ENCODE data around the gene SFT2D1. TPM values are rescaled to one million over a fixed set of nuclear protein-coding genes. Genes with fewer than 3 reads are reported as not detected.

Gene SFT2D1
- total RNA-seq, 2 experiments from 2014 or later = 39.8 to 54.2 TPM

- ChIA-PET CTCF (interaction anchor here (0.6 to 1.0 kb wide), 2 partner anchors 95 to 718 kb away, joined by 3 read pairs; no protein-coding TSS in a partner anchor), POLR2A (no interaction called here)
- H3K36me3 Mint-ChIP-seq (ENCODE audit: low read depth) = no peaks in the 10 kb centered on the region
- no peak for DNase-seq
- H3K4me3 Mint-ChIP-seq = no peak overlapping the region
- peaks cover 2% of the 10 kb centered on the region for H3K27me3 Mint-ChIP-seq
- ATAC-seq = no peak
- H3K9me3 Mint-ChIP-seq (ENCODE audit: low read depth) = no peaks in the 10 kb centered on the region
- no peaks in the 10 kb centered on the region for H3K4me1 Mint-ChIP-seq
- intact Hi-C loops (cut with DNase I, micrococcal nuclease) = no loop called here
- H3K27ac Mint-ChIP-seq = no peak overlapping the region
Measured at GRCh38 chr6:166286839-166287271, 55.5 kb downstream of the SFT2D1 start.

GRCh38 chr6:166285233-166285632 is 57.1 kb downstream of the SFT2D1 start:
- ATAC-seq (no peak), DNase-seq (no peak)
- Mint-ChIP-seq H3K4me1 (no peaks in the 10 kb centered on the region), H3K36me3 (ENCODE audit: low read depth) (no peaks in the 10 kb centered on the region), H3K9me3 (ENCODE audit: low read depth) (no peaks in the 10 kb centered on the region), H3K27ac (no peak overlapping the region), H3K27me3 (no peaks in the 10 kb centered on the region), H3K4me3 (no peak overlapping the region)
- ChIA-PET CTCF (interaction anchor here (0.6 to 0.9 kb wide), 2 partner anchors 26 to 96 kb away, joined by 3 read pairs; no protein-coding TSS in a partner anchor), POLR2A (no interaction called here)
- intact Hi-C loops (cut with DNase I, micrococcal nuclease) = no loop called here

GRCh38 chr6:166284640-166285039 is 57.7 kb downstream of the SFT2D1 start:
- Mint-ChIP-seq H3K27ac (no peak overlapping the region), H3K9me3 (ENCODE audit: low read depth) (no peaks in the 10 kb centered on the region), H3K4me1 (no peaks in the 10 kb centered on the region), H3K36me3 (ENCODE audit: low read depth) (no peaks in the 10 kb centered on the region), H3K27me3 (no peaks in the 10 kb centered on the region), H3K4me3 (no peak overlapping the region)
- CTCF ChIA-PET = interaction anchor here (0.6 to 1.1 kb wide), 3 partner anchors 26 to 97 kb away, joined by 3 read pairs; no protein-coding TSS in a partner anchor
- intact Hi-C loops (cut with DNase I, micrococcal nuclease) = no loop called here
- POLR2A ChIA-PET = no interaction called here
- ATAC-seq = no peak
- DNase-seq = no peak

- Mint-ChIP-seq H3K27me3 (no peaks in the 10 kb centered on the region), H3K4me3 (no peak overlapping the region), H3K36me3 (ENCODE audit: low read depth) (no peaks in the 10 kb centered on the region), H3K27ac (no peak overlapping the region), H3K4me1 (peaks cover 3% of the 10 kb centered on the region), H3K9me3 (ENCODE audit: low read depth) (no peaks in the 10 kb centered on the region)
- CTCF ChIA-PET = interaction anchor here (0.6 to 1.9 kb wide), 3 partner anchors 17 to 281 kb away, joined by 3 to 6 read pairs (median 3); no protein-coding TSS in a partner anchor
- no peak for ATAC-seq
- no peak for DNase-seq
- POLR2A ChIA-PET = no interaction called here
- intact Hi-C loops (cut with DNase I, micrococcal nuclease) = no loop called here
Measured at GRCh38 chr6:166282394-166283032, 59.8 kb downstream of the SFT2D1 start.

GRCh38 chr6:166281104-166281503 is 61.2 kb downstream of the SFT2D1 start:
- no peak overlapping the region for H3K27ac Mint-ChIP-seq
- DNase-seq (no peak), ATAC-seq (no peak)
- H3K9me3 Mint-ChIP-seq (ENCODE audit: low read depth) = no peaks in the 10 kb centered on the region
- no peak overlapping the region for H3K4me3 Mint-ChIP-seq
- H3K27me3 Mint-ChIP-seq = peaks cover 1% of the 10 kb centered on the region
- ChIA-PET CTCF (interaction anchor here (0.6 to 1.9 kb wide), 7 partner anchors 9 to 364 kb away, joined by 3 to 10 read pairs (median 6); no protein-coding TSS in a partner anchor), POLR2A (no interaction called here)
- no peaks in the 10 kb centered on the region for H3K36me3 Mint-ChIP-seq (ENCODE audit: low read depth)
- H3K4me1 Mint-ChIP-seq = peaks cover 3% of the 10 kb centered on the region
- intact Hi-C loops (cut with DNase I, micrococcal nuclease) = no loop called here

GRCh38 chr6:166279393-166279679 is 63.0 kb downstream of the SFT2D1 start:
- H3K4me1 Mint-ChIP-seq = peaks cover 7% of the 10 kb centered on the region
- intact Hi-C loops (cut with DNase I, micrococcal nuclease) = loop anchor here in 1 of 2 experiments (5.0 kb wide), 1 partner anchor 103 kb away; the partner anchor contains the start of gene MPC1
- no peak for DNase-seq
- ChIA-PET POLR2A (no interaction called here), CTCF (no interaction called here)
- peaks cover 4% of the 10 kb centered on the region for H3K27me3 Mint-ChIP-seq
- no peaks in the 10 kb centered on the region for H3K9me3 Mint-ChIP-seq (ENCODE audit: low read depth)
- no peak for ATAC-seq
- no peaks in the 10 kb centered on the region for H3K36me3 Mint-ChIP-seq (ENCODE audit: low read depth)
- H3K27ac Mint-ChIP-seq = no peak overlapping the region
- no peak overlapping the region for H3K4me3 Mint-ChIP-seq

GRCh38 chr6:166278579-166279392 is 63.6 kb downstream of the SFT2D1 start:
- no peaks in the 10 kb centered on the region for H3K9me3 Mint-ChIP-seq (ENCODE audit: low read depth)
- H3K27me3 Mint-ChIP-seq = peaks cover 4% of the 10 kb centered on the region
- no peak overlapping the region for H3K27ac Mint-ChIP-seq
- no peak overlapping the region for H3K4me3 Mint-ChIP-seq
- H3K36me3 Mint-ChIP-seq (ENCODE audit: low read depth) = no peaks in the 10 kb centered on the region
- ChIA-PET CTCF (interaction anchor here (2.0 kb wide), 1 partner anchor 121 kb away, joined by 17 read pairs; no protein-coding TSS in a partner anchor), POLR2A (no interaction called here)
- intact Hi-C loops (cut with DNase I, micrococcal nuclease) = loop anchor here in 1 of 2 experiments (5.0 kb wide), 1 partner anchor 104 kb away; the partner anchor contains the start of gene MPC1
- ATAC-seq = no peak
- DNase-seq = no peak
- peaks cover 7% of the 10 kb centered on the region for H3K4me1 Mint-ChIP-seq

GRCh38 chr6:166277892-166278578 is 64.3 kb downstream of the SFT2D1 start:
- ChIA-PET POLR2A (no interaction called here), CTCF (interaction anchor here (0.7 to 2.0 kb wide), 3 partner anchors 79 to 122 kb away, joined by 3 to 17 read pairs (median 3); no protein-coding TSS in a partner anchor)
- no peak for DNase-seq
- H3K4me3 Mint-ChIP-seq = no peak overlapping the region
- ATAC-seq = peak; percentile 37
- H3K27me3 Mint-ChIP-seq = peaks cover 4% of the 10 kb centered on the region
- peaks cover 7% of the 10 kb centered on the region for H3K4me1 Mint-ChIP-seq
- no peak overlapping the region for H3K27ac Mint-ChIP-seq
- no peaks in the 10 kb centered on the region for H3K36me3 Mint-ChIP-seq (ENCODE audit: low read depth)
- H3K9me3 Mint-ChIP-seq (ENCODE audit: low read depth) = no peaks in the 10 kb centered on the region
- intact Hi-C loops (cut with DNase I, micrococcal nuclease) = loop anchor here in 1 of 2 experiments (5.0 kb wide), 1 partner anchor 104 kb away; the partner anchor contains the start of gene MPC1

- Mint-ChIP-seq H3K27me3 (peaks cover 4% of the 10 kb centered on the region), H3K4me3 (no peak overlapping the region), H3K9me3 (ENCODE audit: low read depth) (no peaks in the 10 kb centered on the region), H3K27ac (no peak overlapping the region), H3K4me1 (peaks cover 7% of the 10 kb centered on the region), H3K36me3 (ENCODE audit: low read depth) (no peaks in the 10 kb centered on the region)
- ATAC-seq (no peak), DNase-seq (no peak)
- intact Hi-C loops (cut with DNase I, micrococcal nuclease) = loop anchor here in 1 of 2 experiments (5.0 kb wide), 1 partner anchor 105 kb away; the partner anchor contains the start of gene MPC1
- ChIA-PET CTCF (interaction anchor here (0.8 to 2.0 kb wide), 5 partner anchors 16 to 127 kb away, joined by 3 to 17 read pairs (median 4); no protein-coding TSS in a partner anchor), POLR2A (no interaction called here)
Measured at GRCh38 chr6:166277018-166277417, 65.3 kb downstream of the SFT2D1 start.

- peak; percentile 87 for DNase-seq
- no peak overlapping the region for H3K4me3 Mint-ChIP-seq
- POLR2A ChIA-PET = no interaction called here
Measured at GRCh38 chr6:166275714-166276166, 66.6 kb downstream of the SFT2D1 start.

More at GRCh38 chr6:166275714-166276166, 66.6 kb downstream of the SFT2D1 start:
- intact Hi-C loops (cut with DNase I, micrococcal nuclease) = loop anchor here (1.0 to 5.0 kb wide), 4 partner anchors 37 to 125 kb away; partner anchors contain the start of gene MPC1 (in 1 of the 2)
- CTCF ChIA-PET = interaction anchor here (0.6 to 2.2 kb wide), 7 partner anchors 18 to 129 kb away, joined by 3 to 10 read pairs (median 4); no protein-coding TSS in a partner anchor
- H3K9me3 Mint-ChIP-seq (ENCODE audit: low read depth) = no peaks in the 10 kb centered on the region
- H3K36me3 Mint-ChIP-seq (ENCODE audit: low read depth) = no peaks in the 10 kb centered on the region
- H3K27me3 Mint-ChIP-seq = peaks cover 4% of the 10 kb centered on the region
- ATAC-seq = peak; percentile 91
- peaks cover 7% of the 10 kb centered on the region for H3K4me1 Mint-ChIP-seq
- H3K27ac Mint-ChIP-seq = no peak overlapping the region
